Adipocyte (in vitro differentiated cells): Measurements from ENCODE around the gene RHOF.

ENCODE experiments used
- DNase-seq: peaks from one replicate; pipeline ENCODE4 v3.0.0-alpha.2; 2015; ENCODE audit warnings: low read depth
- H3K27me3 ChIP-seq: replicated peaks from 2 replicates; pipeline ENCODE4 v1.7.0; 2013; ENCODE audit warnings: mild to moderate bottlenecking, low read length, moderate library complexity; ENCODE audit not compliant: control insufficient read depth, insufficient read depth
- H3K36me3 ChIP-seq: 2 replicates; pipeline ENCODE4 v1.7.0; 2013; ENCODE audit warnings: low read length, mild to moderate bottlenecking, moderate library complexity; ENCODE audit not compliant: control insufficient read depth, insufficient read depth, severe bottlenecking
- H3K4me1 ChIP-seq: 2 replicates; pipeline ENCODE4 v1.7.0; 2013; ENCODE audit warnings: mild to moderate bottlenecking, low read length, moderate library complexity; ENCODE audit not compliant: control insufficient read depth, insufficient read depth
- H3K4me3 ChIP-seq: 2 replicates; pipeline ENCODE4 v1.7.0; 2013; ENCODE audit warnings: mild to moderate bottlenecking, low read length, moderate library complexity
- H3K9ac ChIP-seq: 2 replicates; pipeline ENCODE4 v1.7.0; 2013; ENCODE audit warnings: mild to moderate bottlenecking, low read length, moderate library complexity
- H3K9me3 ChIP-seq: 2 replicates; pipeline ENCODE4 v1.7.0; 2013; ENCODE audit warnings: mild to moderate bottlenecking, low read length, moderate library complexity; ENCODE audit not compliant: control insufficient read depth

RHOF gene

DNA sequence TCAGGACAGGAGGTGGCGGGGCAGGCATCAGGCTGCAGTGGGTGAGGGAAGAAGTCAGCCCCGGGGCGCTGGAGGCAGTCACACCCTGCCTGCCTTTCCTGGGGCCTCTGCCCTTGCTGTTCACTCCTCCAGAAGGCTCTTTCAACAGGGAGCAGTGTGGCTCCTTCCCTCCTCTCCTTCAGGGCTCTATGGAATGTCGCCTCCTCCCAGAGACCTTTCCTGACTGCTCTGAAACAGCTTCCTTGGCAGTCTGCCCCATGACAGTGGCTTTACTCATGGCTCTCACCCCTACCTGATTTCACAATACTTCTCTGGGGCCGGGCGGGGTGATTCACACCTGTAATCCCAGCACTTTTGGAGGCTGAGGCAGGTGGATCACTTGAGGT lies 7.1 kb downstream of the RHOF start:
- DNase-seq = peak; percentile 75
- Histone ChIP-seq H3K36me3 (no peaks in the 10 kb centered on the region), H3K27me3 (no peaks in the 10 kb centered on the region)

DNA sequence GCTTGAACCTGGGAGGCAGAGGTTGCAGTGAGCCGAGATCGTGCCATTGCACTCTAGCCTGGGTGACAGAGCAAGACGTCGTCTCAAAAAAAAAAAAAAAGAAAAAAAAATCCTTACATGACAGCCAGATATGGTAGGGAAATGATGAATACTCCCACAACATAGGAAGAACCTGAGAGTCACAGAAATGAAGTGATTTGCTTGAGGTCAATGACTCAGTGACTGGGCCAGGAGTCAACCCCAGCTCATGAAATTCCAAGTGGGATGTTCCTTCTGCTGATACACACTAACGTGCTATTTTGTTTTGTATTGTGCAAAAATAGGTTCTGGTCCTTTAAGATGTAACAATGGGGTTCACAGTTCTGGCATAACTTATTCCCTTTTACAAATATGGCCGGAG lies 9.0 kb downstream of the RHOF start:
- H3K9me3 ChIP-seq = no peaks in the 10 kb centered on the region

More for the DNA sequence above, 7.1 kb downstream of the RHOF start:
- H3K4me3 ChIP-seq = no peak overlapping the region
- peaks cover 30% of the 10 kb centered on the region for H3K4me1 ChIP-seq
- H3K9me3 ChIP-seq = no peaks in the 10 kb centered on the region
- no peak overlapping the region for H3K9ac ChIP-seq

DNA sequence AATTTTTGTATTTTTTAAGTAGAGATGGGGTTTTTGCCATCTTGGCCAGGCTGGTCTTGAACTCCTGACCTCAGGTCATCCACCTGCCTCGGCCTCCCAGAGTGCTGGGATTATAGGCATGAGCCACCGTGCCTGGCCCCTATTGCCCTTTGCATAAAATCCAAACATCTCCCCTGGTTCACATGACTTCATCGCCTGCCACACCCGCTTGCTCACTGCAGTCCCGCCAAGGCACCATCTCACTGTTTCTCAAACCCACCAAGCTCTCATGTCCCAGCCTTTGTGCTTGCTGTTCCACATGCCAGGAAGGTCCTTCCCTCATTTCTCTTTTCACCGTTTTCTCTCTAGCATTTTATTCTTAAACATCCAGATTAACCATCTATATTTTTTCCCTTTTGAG lies 9.7 kb downstream of the RHOF start:
- no peak overlapping the region for H3K4me3 ChIP-seq
- no peaks in the 10 kb centered on the region for H3K9me3 ChIP-seq
- H3K27me3 ChIP-seq = no peaks in the 10 kb centered on the region
- peaks cover 32% of the 10 kb centered on the region for H3K4me1 ChIP-seq
- H3K36me3 ChIP-seq = no peaks in the 10 kb centered on the region
- H3K9ac ChIP-seq = peak overlapping the region; percentile 20
- DNase-seq = no peak

More for the DNA sequence above, 9.0 kb downstream of the RHOF start:
- Histone ChIP-seq H3K27me3 (no peaks in the 10 kb centered on the region), H3K9ac (no peak overlapping the region), H3K4me1 (peaks cover 32% of the 10 kb centered on the region), H3K36me3 (no peaks in the 10 kb centered on the region), H3K4me3 (peak overlapping the region; percentile 8)
- peak; percentile 59 for DNase-seq

DNA sequence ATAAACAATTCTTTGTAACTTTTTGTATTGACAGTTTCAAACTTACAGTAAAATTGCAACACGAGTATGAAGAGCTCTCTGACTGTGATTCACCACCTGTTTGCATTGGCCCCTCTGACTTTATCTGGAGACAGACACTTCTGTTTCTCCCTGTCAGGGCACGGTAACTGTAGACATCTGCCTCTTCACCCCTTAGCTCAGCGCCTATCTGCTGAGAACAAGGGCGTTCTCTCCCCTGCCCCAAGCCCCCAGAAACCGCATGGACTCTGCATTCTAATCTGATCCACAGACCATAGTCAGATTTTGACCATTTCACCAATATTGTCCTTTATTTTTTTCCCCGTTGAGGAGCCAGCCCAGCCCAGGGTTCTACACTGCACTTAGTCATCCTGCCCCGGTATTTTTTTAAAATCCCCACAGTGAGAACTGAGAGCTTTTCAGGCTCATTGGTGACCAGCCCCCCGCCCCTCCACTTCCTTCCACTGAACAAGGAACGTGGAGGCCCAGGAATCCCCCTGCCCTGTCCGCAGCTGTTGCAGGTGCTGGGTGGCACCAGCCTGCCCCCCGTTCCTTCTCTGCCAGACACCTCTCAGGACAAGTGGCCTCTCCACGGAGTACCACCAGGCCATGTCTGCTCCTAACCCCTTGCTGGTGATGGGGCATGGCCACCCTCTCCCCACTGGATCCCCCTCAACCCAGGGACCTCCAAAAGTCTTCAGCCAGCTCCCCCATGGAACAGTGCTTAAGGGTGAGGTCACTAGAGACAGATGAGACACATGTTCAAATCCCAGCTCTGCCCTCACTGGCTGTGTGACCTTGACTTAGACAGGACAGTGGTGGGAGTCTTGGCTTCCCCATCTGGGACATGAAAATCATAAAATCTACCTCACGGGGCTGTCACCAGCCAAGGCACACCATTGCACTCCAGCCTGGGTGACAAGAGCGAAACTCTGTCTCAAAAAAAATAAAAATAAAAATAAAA lies 11.2 kb downstream of the RHOF start:
- H3K27me3 ChIP-seq = no peaks in the 10 kb centered on the region
- peak; percentile 62 for DNase-seq
- H3K4me3 ChIP-seq = peak overlapping the region; percentile 41
- H3K36me3 ChIP-seq = no peaks in the 10 kb centered on the region
- no peaks in the 10 kb centered on the region for H3K9me3 ChIP-seq
- peak overlapping the region; percentile 54 for H3K9ac ChIP-seq
- H3K4me1 ChIP-seq = peaks cover 32% of the 10 kb centered on the region

DNA sequence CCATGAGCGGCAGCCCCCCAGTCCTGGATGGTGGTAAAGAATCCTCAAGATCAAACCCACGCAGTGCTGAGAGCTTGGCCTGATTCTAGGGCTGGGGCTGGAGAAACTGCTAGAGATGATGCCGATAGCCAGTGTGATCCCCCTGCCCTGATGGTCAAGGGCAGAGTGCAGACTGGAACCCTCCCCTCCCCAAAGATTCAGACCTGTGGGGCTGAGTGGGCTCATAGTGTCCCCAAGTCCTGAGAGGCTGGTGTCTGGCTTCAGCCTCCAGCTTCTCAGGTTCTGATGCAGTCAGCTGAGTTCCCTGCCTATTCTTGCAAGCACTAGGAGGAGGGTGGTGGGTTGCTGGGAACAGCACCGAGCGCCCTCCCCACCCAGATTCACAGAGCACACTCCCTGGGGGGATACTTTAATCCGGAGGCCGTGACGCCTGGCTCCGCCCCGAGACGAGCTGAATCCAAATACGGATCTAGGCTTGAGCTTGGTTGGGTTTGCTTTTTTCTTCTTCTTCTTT lies 11.9 kb downstream of the RHOF start:
- DNase-seq = no peak
- Histone ChIP-seq H3K9me3 (no peaks in the 10 kb centered on the region), H3K4me3 (peak overlapping the region; percentile 41), H3K4me1 (peaks cover 32% of the 10 kb centered on the region), H3K27me3 (no peaks in the 10 kb centered on the region), H3K36me3 (no peaks in the 10 kb centered on the region), H3K9ac (peak overlapping the region; percentile 54)

DNA sequence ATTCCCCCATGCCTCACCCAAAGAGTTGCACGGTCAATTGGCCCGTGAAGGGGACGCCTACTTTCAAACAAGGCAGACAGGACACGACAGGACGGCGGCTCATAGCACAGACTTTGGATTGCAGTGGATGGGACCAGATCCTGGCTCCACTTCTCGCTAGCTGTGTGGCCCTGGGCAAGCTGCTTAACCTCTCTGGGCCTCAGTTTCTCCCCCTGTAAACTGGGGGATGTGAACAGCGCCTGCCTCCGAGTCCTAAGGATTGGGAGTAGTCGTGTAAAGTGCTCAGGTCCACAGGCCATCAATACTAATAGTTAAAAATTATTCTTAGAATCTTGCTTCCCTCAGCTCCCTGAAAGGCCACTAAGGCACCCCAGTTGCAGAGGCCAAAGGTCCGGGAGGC lies 13.1 kb downstream of the RHOF start:
- Histone ChIP-seq H3K9ac (no peak overlapping the region), H3K27me3 (no peaks in the 10 kb centered on the region), H3K9me3 (no peaks in the 10 kb centered on the region), H3K4me1 (peaks cover 26% of the 10 kb centered on the region), H3K36me3 (no peaks in the 10 kb centered on the region), H3K4me3 (no peak overlapping the region)
- no peak for DNase-seq

DNA sequence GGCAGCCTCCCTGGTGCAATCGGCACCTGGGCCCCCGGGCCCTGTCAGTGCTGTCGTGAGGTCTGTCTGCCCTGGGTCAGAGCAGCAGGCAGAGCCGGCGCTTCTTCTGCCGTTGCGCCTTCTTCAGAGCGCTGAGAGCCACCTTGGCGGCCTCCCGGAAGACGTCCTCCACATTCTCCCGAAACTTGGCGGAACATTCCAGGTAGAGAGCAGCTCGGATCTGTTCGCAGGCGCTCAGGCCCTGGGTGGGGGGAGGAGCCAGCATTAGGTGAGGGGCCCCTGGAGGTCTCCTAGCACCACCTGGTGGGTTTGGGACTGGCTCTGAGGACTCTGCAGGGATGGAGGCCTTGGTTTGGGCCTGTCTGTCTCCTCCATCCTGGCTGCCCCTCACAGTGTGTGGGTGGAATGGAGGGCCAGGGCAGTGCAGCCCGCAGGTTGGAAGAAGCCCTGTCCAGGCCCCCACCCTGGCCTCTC lies 14.0 kb downstream of the RHOF start:
- Histone ChIP-seq H3K4me1 (peaks cover 19% of the 10 kb centered on the region), H3K4me3 (no peak overlapping the region), H3K27me3 (no peaks in the 10 kb centered on the region), H3K9ac (no peak overlapping the region), H3K36me3 (no peaks in the 10 kb centered on the region), H3K9me3 (no peaks in the 10 kb centered on the region)
- DNase-seq = no peak

DNA sequence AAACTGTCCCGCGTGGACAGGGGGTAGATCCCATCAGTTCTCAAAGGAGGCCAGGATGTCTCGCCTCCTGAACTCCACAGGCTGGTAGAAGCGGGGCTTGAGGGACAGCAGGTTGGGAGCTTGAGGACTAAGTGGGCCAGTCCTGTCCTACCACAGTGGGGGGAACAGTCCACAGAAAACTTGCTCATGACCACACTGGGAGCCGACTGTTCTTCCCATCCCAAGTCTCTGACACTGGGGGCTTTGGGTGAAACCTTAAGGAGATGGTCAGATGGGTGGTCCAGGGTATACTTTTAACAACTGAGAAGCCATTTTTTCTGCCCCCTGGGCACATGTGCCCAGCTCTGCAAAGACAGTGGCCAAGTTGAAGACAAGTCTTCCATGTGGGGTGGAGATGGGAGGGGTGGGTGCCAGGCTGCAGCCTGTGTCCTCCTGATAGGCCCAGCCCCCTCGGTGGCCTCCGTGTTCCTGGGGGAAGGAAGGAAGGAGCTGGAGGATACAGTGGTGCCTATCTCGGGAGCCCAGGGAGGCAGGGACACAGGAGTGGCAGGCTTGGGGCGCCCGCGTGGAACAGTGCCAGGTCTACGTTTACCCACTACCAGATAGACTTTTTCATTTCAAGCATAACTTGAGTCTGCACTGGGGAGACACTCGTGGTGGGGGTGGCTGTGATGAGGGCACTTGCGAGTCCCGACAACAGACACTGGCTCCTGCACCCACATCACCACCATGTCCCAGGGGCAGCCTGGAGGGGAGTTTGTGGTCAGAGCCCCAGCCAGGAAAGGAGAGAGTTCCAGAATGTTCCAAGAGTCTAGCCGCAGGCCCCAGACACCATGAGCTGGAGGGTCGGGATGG lies 14.7 kb downstream of the RHOF start:
- DNase-seq = no peak

DNA sequence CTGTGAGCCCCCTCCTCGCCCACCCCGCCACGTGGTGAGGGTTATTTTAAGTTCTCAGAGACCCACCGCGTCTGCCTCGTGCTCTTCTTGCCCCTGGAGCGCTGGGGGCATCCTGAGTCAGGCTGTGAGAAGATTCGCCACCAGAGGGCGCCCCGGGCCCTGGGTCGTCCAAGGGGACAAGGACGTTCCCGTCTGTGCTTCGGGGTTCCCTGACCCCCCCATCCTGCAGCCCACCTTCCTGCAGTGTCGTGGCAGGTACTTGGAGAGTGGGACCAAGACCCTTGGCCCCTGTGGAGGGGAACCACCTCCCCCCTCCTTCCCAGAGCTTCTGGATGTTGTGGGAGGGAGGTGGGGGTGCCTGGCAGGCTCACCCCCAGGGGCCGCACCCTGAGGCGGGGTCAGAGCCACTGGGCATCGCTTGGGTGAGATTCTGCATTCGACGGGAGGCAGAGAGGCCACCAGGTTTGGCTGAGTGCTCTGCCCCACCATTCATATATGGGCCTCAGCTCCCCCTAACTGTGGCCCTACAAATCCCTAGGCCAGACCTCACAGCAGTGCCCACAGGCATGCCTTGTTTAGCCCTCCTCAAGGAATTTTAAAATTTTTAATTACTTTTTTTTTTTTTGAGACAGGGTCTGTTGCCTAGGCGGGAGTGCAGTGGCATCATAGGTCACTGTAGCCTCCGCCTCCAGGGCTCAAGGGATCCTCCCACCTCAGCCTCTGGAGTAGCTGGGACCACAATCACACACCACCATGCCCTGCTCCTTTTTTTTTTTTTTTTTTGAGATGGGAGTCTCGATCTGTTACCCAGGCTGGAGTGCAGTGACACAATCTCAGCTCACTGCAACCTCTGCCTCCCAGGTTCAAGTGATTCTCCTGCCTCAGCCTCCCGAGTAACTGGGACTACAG lies 17.0 kb downstream of the RHOF start:
- H3K27me3 ChIP-seq = no peaks in the 10 kb centered on the region
- H3K36me3 ChIP-seq = no peaks in the 10 kb centered on the region
- DNase-seq = peak; percentile 90
- no peak overlapping the region for H3K4me3 ChIP-seq
- no peaks in the 10 kb centered on the region for H3K9me3 ChIP-seq
- no peak overlapping the region for H3K9ac ChIP-seq
- peaks cover 6% of the 10 kb centered on the region for H3K4me1 ChIP-seq

More for the DNA sequence above, 14.7 kb downstream of the RHOF start:
- Histone ChIP-seq H3K9ac (no peak overlapping the region), H3K9me3 (no peaks in the 10 kb centered on the region), H3K4me3 (no peak overlapping the region), H3K27me3 (no peaks in the 10 kb centered on the region), H3K4me1 (peaks cover 14% of the 10 kb centered on the region), H3K36me3 (no peaks in the 10 kb centered on the region)

DNA sequence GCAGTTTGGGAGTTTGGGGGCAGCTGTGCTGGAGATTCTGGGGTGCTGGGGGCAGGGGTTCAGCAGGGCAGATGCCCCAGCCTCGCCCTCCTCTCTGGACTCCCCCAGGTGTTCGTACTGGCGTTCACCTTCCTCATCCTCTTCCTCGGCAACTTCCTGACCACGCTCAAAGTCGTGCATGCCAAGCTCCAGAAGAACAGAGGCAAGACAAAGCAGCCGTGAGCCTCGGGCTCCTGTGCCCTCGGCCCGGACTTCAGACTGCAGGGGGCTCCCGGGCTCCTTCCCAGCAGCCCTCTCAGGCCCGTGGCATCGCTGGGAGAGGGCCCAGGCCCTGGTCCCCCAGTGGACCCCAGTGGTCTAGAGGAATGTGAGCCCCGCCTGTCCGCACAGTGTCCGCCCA lies 18.0 kb downstream of the RHOF start:
- DNase-seq = no peak
- Histone ChIP-seq H3K9ac (no peak overlapping the region), H3K4me3 (no peak overlapping the region), H3K4me1 (peaks cover 8% of the 10 kb centered on the region), H3K9me3 (no peaks in the 10 kb centered on the region), H3K27me3 (no peaks in the 10 kb centered on the region), H3K36me3 (no peaks in the 10 kb centered on the region)
